ENCODE data around the gene MRPL30. TPM values are rescaled to one million over a fixed set of nuclear protein-coding genes. Genes with fewer than 3 reads are reported as not detected.
"Not testable (repeated sequence)": the region's sequence is repeated elsewhere in the genome, so short reads cannot be mapped to it uniquely, and the experiment has no call there.

Gene MRPL30
- 10 to 100 TPM; 21.1 to 22.2 TPM for total RNA-seq

GRCh38 chr2:99180755-99181623 is at the start of gene MRPL30, which contains the start of gene MITD1:
Gene MRPL30, plus strand, starts transcription at chr2:99181184. Its CDS starts 5,020 bp downstream, at chr2:99186204.
Gene MITD1, minus strand, starts transcription at chr2:99181058. Its CDS starts 77 bp downstream, at chr2:99180981.
- Mint-ChIP-seq H3K27me3 (no peaks in the 10 kb centered on the region), H3K4me1 (peaks cover 46% of the 10 kb centered on the region), H3K36me3 (ENCODE audit: low read depth) (peaks cover 16% of the 10 kb centered on the region), H3K27ac (peak within 1 kb of the TSS; percentile 88), H3K9me3 (no peaks in the 10 kb centered on the region), H3K4me3 (peak within 1 kb of the TSS; percentile 97)
- peak; percentile 93 for DNase-seq
- ChIA-PET POLR2A (interaction anchor here (0.6 to 3.6 kb wide), 17 partner anchors 9 to 741 kb away, joined by 3 to 36 read pairs (median 3); partner anchors contain the start of genes C2orf15, EIF5B, LIPT1 and REV1), CTCF (interaction anchor here (0.6 to 2.2 kb wide), 12 partner anchors 12 to 1519 kb away, joined by 3 to 19 read pairs (median 6); partner anchors contain the start of genes C2orf15, EIF5B, LIPT1 and REV1)

- H3K4me3 Mint-ChIP-seq; DNase-seq; CTCF ChIA-PET; H3K27ac Mint-ChIP-seq; H3K4me1 Mint-ChIP-seq; H3K36me3 Mint-ChIP-seq (ENCODE audit: low read depth); POLR2A ChIA-PET: not testable (repeated sequence)
- H3K9me3 Mint-ChIP-seq = peaks cover 21% of the 10 kb centered on the region
- peaks cover 13% of the 10 kb centered on the region for H3K27me3 Mint-ChIP-seq
Measured at GRCh38 chr2:99135044-99135556, 45.9 kb upstream of the MRPL30 start.

GRCh38 chr2:99139003-99139402 is 42.0 kb upstream of the MRPL30 start:
- ChIA-PET POLR2A (no interaction called here), CTCF (no interaction called here)
- H3K4me3 Mint-ChIP-seq = no peak overlapping the region

GRCh38 chr2:99140056-99140859 is 40.7 kb upstream of the MRPL30 start:
- Mint-ChIP-seq H3K4me3 (peak overlapping the region; percentile 97), H3K4me1 (peaks cover 23% of the 10 kb centered on the region), H3K27ac (peak overlapping the region; percentile 85), H3K9me3 (peaks cover 2% of the 10 kb centered on the region), H3K27me3 (peaks cover 9% of the 10 kb centered on the region), H3K36me3 (ENCODE audit: low read depth) (peaks cover 3% of the 10 kb centered on the region)
- ChIA-PET CTCF (interaction anchor here (0.8 to 1.8 kb wide), 5 partner anchors 10 to 55 kb away, joined by 3 to 8 read pairs (median 3); partner anchors contain the start of genes MITD1 and MRPL30), POLR2A (interaction anchor here (0.8 to 3.3 kb wide), 7 partner anchors 13 to 369 kb away, joined by 3 to 32 read pairs (median 5); partner anchors contain the start of genes EIF5B, LIPT1, MITD1 and MRPL30)
- no peak for DNase-seq

More at GRCh38 chr2:99139003-99139402, 42.0 kb upstream of the MRPL30 start:
- DNase-seq = no peak
- peaks cover 9% of the 10 kb centered on the region for H3K27me3 Mint-ChIP-seq
- peaks cover 23% of the 10 kb centered on the region for H3K4me1 Mint-ChIP-seq
- no peak overlapping the region for H3K27ac Mint-ChIP-seq
- peaks cover 5% of the 10 kb centered on the region for H3K9me3 Mint-ChIP-seq
- peaks cover 3% of the 10 kb centered on the region for H3K36me3 Mint-ChIP-seq (ENCODE audit: low read depth)

- Mint-ChIP-seq H3K9me3 (no peaks in the 10 kb centered on the region), H3K4me1 (peaks cover 23% of the 10 kb centered on the region), H3K36me3 (ENCODE audit: low read depth) (peaks cover 3% of the 10 kb centered on the region), H3K27ac (peak overlapping the region; percentile 85), H3K4me3 (peak overlapping the region; percentile 97), H3K27me3 (peaks cover 9% of the 10 kb centered on the region)
- no peak for DNase-seq
- ChIA-PET POLR2A (interaction anchor here (0.8 to 3.3 kb wide), 8 partner anchors 12 to 532 kb away, joined by 3 to 32 read pairs (median 4); partner anchors contain the start of genes EIF5B, LIPT1, MITD1 and MRPL30), CTCF (interaction anchor here (0.8 to 2.0 kb wide), 6 partner anchors 9 to 56 kb away, joined by 3 to 8 read pairs (median 4); partner anchors contain the start of genes LIPT1, MITD1, MRPL30 and TSGA10)
Measured at GRCh38 chr2:99140860-99141109, 40.2 kb upstream of the MRPL30 start.

GRCh38 chr2:99141110-99142108 is 39.6 kb upstream of the MRPL30 start, which contains the start of gene C2orf15:
Gene C2orf15, plus strand, starts transcription at chr2:99141707. Its CDS starts 8,852 bp downstream, at chr2:99150559.
- Mint-ChIP-seq H3K36me3 (ENCODE audit: low read depth) (peaks cover 3% of the 10 kb centered on the region), H3K9me3 (no peaks in the 10 kb centered on the region), H3K4me3 (peak within 1 kb of the TSS; percentile 97), H3K27me3 (peaks cover 9% of the 10 kb centered on the region), H3K27ac (peak within 1 kb of the TSS; percentile 85), H3K4me1 (peaks cover 23% of the 10 kb centered on the region)
- POLR2A ChIA-PET = interaction anchor here (0.7 to 3.3 kb wide), 9 partner anchors 12 to 683 kb away, joined by 3 to 32 read pairs (median 3); partner anchors contain the start of genes EIF5B, LIPT1, MITD1 and MRPL30
- CTCF ChIA-PET = interaction anchor here (0.8 to 2.0 kb wide), 7 partner anchors 9 to 56 kb away, joined by 3 to 8 read pairs (median 3); partner anchors contain the start of genes LIPT1, MITD1, MRPL30 and TSGA10
- peak; percentile 94 for DNase-seq

- H3K4me3 Mint-ChIP-seq = no peak overlapping the region
- H3K4me1 Mint-ChIP-seq = peaks cover 9% of the 10 kb centered on the region
- no peaks in the 10 kb centered on the region for H3K9me3 Mint-ChIP-seq
- CTCF ChIA-PET = interaction anchor here (0.6 to 0.8 kb wide), 2 partner anchors 7 to 10 kb away, joined by 3 to 4 read pairs; partner anchors contain the start of gene C2orf15
- H3K27me3 Mint-ChIP-seq = no peaks in the 10 kb centered on the region
- DNase-seq = no peak
- POLR2A ChIA-PET = no interaction called here
- no peak overlapping the region for H3K27ac Mint-ChIP-seq
- H3K36me3 Mint-ChIP-seq (ENCODE audit: low read depth) = no peaks in the 10 kb centered on the region
Measured at GRCh38 chr2:99150706-99151105, 30.3 kb upstream of the MRPL30 start.

GRCh38 chr2:99152199-99152895 is 28.6 kb upstream of the MRPL30 start:
- peaks cover 9% of the 10 kb centered on the region for H3K36me3 Mint-ChIP-seq (ENCODE audit: low read depth)
- peaks cover 24% of the 10 kb centered on the region for H3K4me1 Mint-ChIP-seq
- CTCF ChIA-PET = no interaction called here
- no peaks in the 10 kb centered on the region for H3K9me3 Mint-ChIP-seq
- POLR2A ChIA-PET = interaction anchor here (1.2 to 2.1 kb wide), 2 partner anchors 12 to 28 kb away, joined by 3 to 5 read pairs; partner anchors contain the start of gene C2orf15
- H3K27ac Mint-ChIP-seq = no peak overlapping the region
- no peak for DNase-seq
- no peaks in the 10 kb centered on the region for H3K27me3 Mint-ChIP-seq
- H3K4me3 Mint-ChIP-seq = no peak overlapping the region

- Mint-ChIP-seq H3K4me1 (peaks cover 29% of the 10 kb centered on the region), H3K36me3 (ENCODE audit: low read depth) (peaks cover 14% of the 10 kb centered on the region), H3K27me3 (no peaks in the 10 kb centered on the region), H3K27ac (peak overlapping the region; percentile 72), H3K9me3 (no peaks in the 10 kb centered on the region), H3K4me3 (no peak overlapping the region)
- POLR2A ChIA-PET = interaction anchor here (0.7 to 4.7 kb wide), 12 partner anchors 13 to 425 kb away, joined by 3 to 32 read pairs (median 4); partner anchors contain the start of genes C2orf15, MITD1, MRPL30 and TXNDC9
- no peak for DNase-seq
- CTCF ChIA-PET = interaction anchor here (2.3 to 4.5 kb wide), 2 partner anchors 14 to 26 kb away, joined by 7 to 23 read pairs; no protein-coding TSS in a partner anchor
Measured at GRCh38 chr2:99153921-99154604, 26.9 kb upstream of the MRPL30 start.

All from activated CD4-positive, alpha-beta memory T cell treated with anti-CD3 and anti-CD28 coated beads, Interleukin-2, amount 10 ng/mL, durations not matched to agents 7 days and 5 days (primary cell).